CD8-positive, alpha-beta memory T cell (primary cell): Measurements from ENCODE around the gene PITPNC1. TPM values are rescaled to one million over a fixed set of nuclear protein-coding genes. Genes with fewer than 3 reads are reported as not detected.
A peak's percentile ranks its signal among the peaks of the same experiment; 100 is the strongest.
"Not testable (repeated sequence)": the region's sequence is repeated elsewhere in the genome, so short reads cannot be mapped to it uniquely, and the experiment has no call there.

Experiments used
- CTCF ChIA-PET: fragments of 350-600 bp; sonication (Branson Sonifier 250); formaldehyde crosslinking; loops from one replicate; lab custom pipeline; 2021; ENCODE audit warnings: antibody characterized with exemption; lab: Charles Lee
- POLR2A ChIA-PET: fragments of 350-600 bp; sonication (Branson Sonifier 250); formaldehyde crosslinking; loops from one replicate; lab custom pipeline; 2021; ENCODE audit warnings: antibody characterized with exemption; lab: Charles Lee
- DNase-seq, 5 donors: peaks; one replicate each; pipeline versions ENCODE4 v3.0.0 to v3.0.0-alpha.2; 2020 to 2022; ENCODE audit warnings: mixed read lengths in 1 of 5
- H3K27ac ChIP-seq: one replicate; pipeline ENCODE4 v1.7.0; 2013; ENCODE audit warnings: low read depth, mild to moderate bottlenecking, low read length, moderate library complexity
- H3K27me3 ChIP-seq: 2 replicates; pipeline ENCODE4 v1.7.0; 2013; ENCODE audit warnings: low read length, mild to moderate bottlenecking; ENCODE audit not compliant: insufficient read depth, poor library complexity, severe bottlenecking
- H3K36me3 ChIP-seq: 2 replicates; pipeline ENCODE4 v1.7.0; 2013; ENCODE audit warnings: mild to moderate bottlenecking, low read length, moderate library complexity; ENCODE audit not compliant: insufficient read depth
- H3K4me1 ChIP-seq: 2 replicates; pipeline ENCODE4 v1.7.0; 2013; ENCODE audit warnings: mild to moderate bottlenecking, low read length, moderate library complexity; ENCODE audit not compliant: insufficient read depth
- H3K4me3 ChIP-seq: 2 replicates; pipeline ENCODE4 v1.7.0; 2013; ENCODE audit warnings: mild to moderate bottlenecking, low read length
- H3K9me3 ChIP-seq: 2 replicates; pipeline ENCODE4 v1.7.0; 2013; ENCODE audit warnings: mild to moderate bottlenecking, low read length
- H3K27ac Mint-ChIP-seq, 8 donors: one replicate each; pipeline ENCODE4 v1.8.0; 2020 to 2021; ENCODE audit warnings: mixed read lengths in 8 of 8, mild to moderate bottlenecking in 6 of 8, inconsistent platforms in 3 of 8, moderate library complexity in 3 of 8
- H3K27me3 Mint-ChIP-seq, 2 donors: one replicate each; pipeline ENCODE4 v1.8.0; 2020 to 2021; ENCODE audit warnings: mixed read lengths in 2 of 2, mild to moderate bottlenecking in 1 of 2, moderate library complexity in 1 of 2
- H3K36me3 Mint-ChIP-seq, 3 donors: one replicate each; pipeline ENCODE4 v1.8.0; 2020 to 2021; ENCODE audit warnings: mixed read lengths in 3 of 3, inconsistent platforms in 1 of 3, mild to moderate bottlenecking in 1 of 3
- H3K4me1 Mint-ChIP-seq, 3 donors: one replicate each; pipeline ENCODE4 v1.8.0; 2020 to 2021; ENCODE audit warnings: mixed read lengths in 3 of 3, inconsistent platforms in 1 of 3, mild to moderate bottlenecking in 1 of 3
- H3K4me3 Mint-ChIP-seq, 7 donors: one replicate each; pipeline ENCODE4 v1.8.0; 2020 to 2021; ENCODE audit warnings: mixed read lengths in 7 of 7, mild to moderate bottlenecking in 6 of 7, moderate library complexity in 4 of 7, inconsistent platforms in 2 of 7
- H3K9me3 Mint-ChIP-seq, 5 donors: one replicate each; pipeline ENCODE4 v1.8.0; 2020 to 2022; ENCODE audit warnings: mixed read lengths in 5 of 5, mild to moderate bottlenecking in 3 of 5, moderate library complexity in 2 of 5, inconsistent platforms in 1 of 5
- polyA plus RNA-seq: library from polyadenylated mRNA; unstranded; fragments of 300-500 nt; fragmentation: Illumina TruSeq; gene quantifications from one replicate; pipeline ENCODE4 v1.2.3, GENCODE V29; 2021
- total RNA-seq, 2 experiments: library from RNA; stranded (reverse); gene quantifications; one replicate each; pipeline ENCODE4 v1.2.3, GENCODE V29; 2021

PITPNC1 gene
- total and polyA plus RNA-seq, 3 experiments from 2014 or later = 43.1 to 163 (median 45.1) TPM

DNA sequence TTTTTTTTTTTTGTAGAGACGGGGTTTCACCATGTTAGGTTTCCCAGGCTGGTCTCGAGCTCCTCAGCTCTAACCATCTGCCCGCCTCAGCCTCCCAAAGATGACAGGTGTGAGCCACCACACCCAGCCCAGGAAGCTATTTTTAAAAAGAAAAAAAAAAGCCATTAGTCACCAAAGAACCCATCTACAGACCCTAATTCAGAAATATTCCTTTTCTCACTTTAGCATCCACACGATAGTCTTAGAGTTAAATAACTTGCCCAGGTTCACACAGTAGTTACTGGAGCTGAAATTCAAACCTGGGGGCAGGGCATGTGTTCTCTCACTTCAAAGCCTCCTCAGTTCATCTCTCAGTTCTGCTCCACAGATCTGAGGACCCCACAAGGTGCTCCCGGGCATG is 270.4 kb downstream of the PITPNC1 start:
- Histone ChIP-seq H3K4me1 (no peaks in the 10 kb centered on the region), H3K36me3 (no peaks in the 10 kb centered on the region), H3K4me3 (no peak overlapping the region), H3K9me3 (no peaks in the 10 kb centered on the region), H3K27me3 (no peaks in the 10 kb centered on the region), H3K27ac (no peak overlapping the region)
- Mint-ChIP-seq H3K36me3 (peaks cover 0 to 47% (median 5%) of the 10 kb centered on the region in 3 donors), H3K9me3 (no peaks in the 10 kb centered on the region), H3K4me3 (no peak overlapping the region), H3K27ac (peak overlapping the region; percentile 29 to 78 (median 66)), H3K27me3 (no peaks in the 10 kb centered on the region), H3K4me1 (peaks cover 28 to 70% (median 35%) of the 10 kb centered on the region in 3 donors)
- CTCF ChIA-PET = interaction anchor here (1.1 to 1.7 kb wide), 3 partner anchors 18 to 172 kb away, joined by 3 to 4 read pairs (median 4); no protein-coding TSS in a partner anchor
- POLR2A ChIA-PET = interaction anchor here (0.6 kb wide), 1 partner anchor 13 kb away, joined by 6 read pairs; no protein-coding TSS in a partner anchor
- no peak for DNase-seq

DNA sequence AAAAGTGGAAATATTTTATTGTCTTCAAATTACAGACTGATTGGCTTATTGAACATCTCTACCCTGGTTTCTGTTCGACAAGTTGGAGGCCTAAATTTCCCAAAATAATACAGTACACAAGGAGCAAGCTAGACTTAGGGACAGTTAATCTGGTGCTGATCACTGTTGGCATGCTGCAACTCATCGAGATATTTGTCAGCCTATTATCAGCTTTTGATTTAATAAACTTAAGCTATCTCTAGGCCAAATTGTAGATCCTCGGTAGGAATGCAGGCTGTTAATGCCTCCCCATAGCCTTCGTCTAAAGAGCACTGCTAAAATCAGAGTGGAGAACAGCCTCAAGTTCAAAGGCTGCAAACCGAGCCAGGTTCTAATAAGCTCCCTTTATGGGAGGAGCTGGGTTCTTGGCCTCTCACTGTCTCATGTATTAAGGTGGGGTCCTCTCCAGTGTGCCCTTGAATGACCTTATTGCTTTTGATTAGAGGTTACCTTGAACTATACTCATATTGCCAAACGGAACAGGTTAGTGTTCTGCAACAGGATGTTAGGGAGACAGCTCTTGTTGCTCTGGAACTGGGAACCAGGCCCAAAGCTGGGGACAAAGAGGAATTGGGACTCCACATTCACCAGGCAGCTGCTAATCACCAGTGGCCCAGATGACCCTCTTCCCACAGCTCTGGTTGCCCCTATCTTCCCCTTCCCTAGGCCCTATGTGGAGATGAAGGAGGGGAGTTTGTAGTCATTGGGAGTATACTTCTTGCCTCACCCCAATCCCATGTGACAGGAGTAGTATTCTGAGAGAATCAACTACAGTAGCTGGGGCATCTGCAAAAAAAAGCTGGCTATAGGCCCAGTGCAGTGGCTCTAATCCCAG is 271.2 kb downstream of the PITPNC1 start:
- H3K9me3 ChIP-seq = no peaks in the 10 kb centered on the region
- no peak for DNase-seq
- H3K4me1 ChIP-seq = no peaks in the 10 kb centered on the region
- H3K36me3 ChIP-seq = no peaks in the 10 kb centered on the region
- peaks cover 0 to 50% (median 11%) of the 10 kb centered on the region in 3 donors for H3K36me3 Mint-ChIP-seq
- peak overlapping the region in 7 of 8 donors; percentile 5 to 75 (median 70) for H3K27ac Mint-ChIP-seq
- ChIA-PET POLR2A (no interaction called here), CTCF (interaction anchor here (1.1 to 1.7 kb wide), 5 partner anchors 11 to 289 kb away, joined by 3 to 6 read pairs (median 4); no protein-coding TSS in a partner anchor)
- H3K4me3 ChIP-seq = no peak overlapping the region
- H3K27me3 ChIP-seq = no peaks in the 10 kb centered on the region
- H3K27ac ChIP-seq = no peak overlapping the region
- no peaks in the 10 kb centered on the region for H3K9me3 Mint-ChIP-seq
- H3K4me3 Mint-ChIP-seq = peak overlapping the region in 1 of 7 donors; percentile 70
- peaks cover 0 to 2% of the 10 kb centered on the region in 2 donors for H3K27me3 Mint-ChIP-seq
- peaks cover 30 to 75% (median 35%) of the 10 kb centered on the region in 3 donors for H3K4me1 Mint-ChIP-seq

DNA sequence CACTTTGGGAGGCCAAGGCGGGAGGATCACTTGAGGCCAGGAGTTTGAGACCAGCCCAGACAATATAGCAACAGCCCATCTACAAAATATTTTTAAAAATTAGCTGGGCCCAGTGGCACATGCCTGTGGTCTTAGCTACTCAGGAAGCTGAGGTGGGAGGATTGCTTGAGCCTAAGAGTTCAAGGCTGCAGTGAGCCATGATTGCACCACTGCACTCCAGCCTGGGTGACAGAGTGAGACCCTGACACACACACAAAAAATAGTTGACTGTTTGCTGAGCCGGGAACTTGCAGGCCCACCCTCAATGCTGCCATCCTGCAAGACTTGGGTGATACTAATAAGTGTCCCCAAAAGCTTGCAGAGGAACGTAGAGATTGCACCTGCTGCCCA is 271.8 kb downstream of the PITPNC1 start:
- H3K4me3 ChIP-seq, H3K27ac ChIP-seq, POLR2A ChIA-PET, H3K27me3 Mint-ChIP-seq, H3K4me1 ChIP-seq, H3K9me3 Mint-ChIP-seq, DNase-seq, H3K36me3 ChIP-seq, H3K9me3 ChIP-seq, H3K27me3 ChIP-seq: not testable (repeated sequence)
- Mint-ChIP-seq H3K4me1 (peaks cover 32 to 79% (median 39%) of the 10 kb centered on the region in 3 donors), H3K27ac (peak overlapping the region in 7 of 8 donors; percentile 5 to 71 (median 55)), H3K36me3 (peaks cover 0 to 51% (median 10%) of the 10 kb centered on the region in 3 donors), H3K4me3 (peak overlapping the region in 2 of 7 donors; percentile 17 to 32)
- CTCF ChIA-PET = interaction anchor here (1.2 to 1.7 kb wide), 3 partner anchors 11 to 290 kb away, joined by 3 to 6 read pairs (median 4); no protein-coding TSS in a partner anchor

DNA sequence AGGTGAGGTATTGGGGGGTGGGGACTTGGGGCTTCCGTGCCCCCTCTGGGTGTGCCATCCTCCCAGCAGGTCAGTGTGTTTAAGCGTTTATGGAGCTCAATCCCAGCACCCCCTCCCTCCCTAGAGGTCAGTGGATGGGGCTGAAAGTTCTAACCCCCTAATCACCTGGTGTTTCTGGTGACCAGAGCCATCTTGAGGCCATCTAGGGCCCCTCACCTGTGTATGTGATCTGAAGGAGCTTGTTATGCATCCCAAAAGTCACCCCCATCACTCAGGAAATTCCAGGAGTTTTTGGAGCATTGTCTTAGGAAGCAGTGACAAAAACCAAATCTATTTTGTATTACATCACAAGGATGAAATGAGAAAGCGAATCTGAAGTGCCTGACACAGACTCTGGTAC is 272.8 kb downstream of the PITPNC1 start:
- peaks cover 0 to 53% (median 8%) of the 10 kb centered on the region in 3 donors for H3K36me3 Mint-ChIP-seq
- Histone ChIP-seq H3K36me3 (no peaks in the 10 kb centered on the region), H3K4me1 (no peaks in the 10 kb centered on the region), H3K9me3 (no peaks in the 10 kb centered on the region), H3K4me3 (no peak overlapping the region), H3K27me3 (no peaks in the 10 kb centered on the region), H3K27ac (no peak overlapping the region)
- CTCF ChIA-PET = interaction anchor here (1.1 to 1.2 kb wide), 2 partner anchors 278 to 291 kb away, joined by 3 read pairs; no protein-coding TSS in a partner anchor
- H3K27me3 Mint-ChIP-seq = peaks cover 0 to 2% of the 10 kb centered on the region in 2 donors
- H3K4me3 Mint-ChIP-seq = peak overlapping the region in 1 of 7 donors; percentile 66
- POLR2A ChIA-PET = interaction anchor here (0.5 kb wide), 1 partner anchor 310 kb away, joined by 4 read pairs; no protein-coding TSS in a partner anchor
- DNase-seq = no peak
- peak overlapping the region in 4 of 8 donors; percentile 37 to 83 (median 60) for H3K27ac Mint-ChIP-seq
- peaks cover 36 to 83% (median 39%) of the 10 kb centered on the region in 3 donors for H3K4me1 Mint-ChIP-seq
- H3K9me3 Mint-ChIP-seq = no peaks in the 10 kb centered on the region

DNA sequence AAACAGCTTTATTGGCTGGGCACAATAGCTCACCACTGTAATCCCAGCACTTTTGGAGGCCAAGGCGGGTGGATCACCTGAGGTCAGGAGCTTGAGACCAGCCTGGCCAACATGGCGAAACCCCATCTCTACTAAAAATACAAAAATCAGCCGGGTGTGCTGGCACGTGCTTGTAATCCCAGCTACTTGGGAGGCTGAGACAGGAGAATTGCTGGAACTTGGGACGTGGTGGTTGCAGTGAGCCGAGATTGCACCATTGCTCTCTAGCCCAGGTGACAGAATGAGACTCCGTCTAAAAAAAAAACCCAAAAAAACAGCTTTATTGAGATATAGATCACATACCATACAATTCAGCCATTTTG is 274.1 kb downstream of the PITPNC1 start:
- H3K4me1 ChIP-seq, H3K27me3 ChIP-seq, POLR2A ChIA-PET, H3K9me3 Mint-ChIP-seq, H3K4me3 ChIP-seq, H3K9me3 ChIP-seq, H3K27me3 Mint-ChIP-seq, DNase-seq, H3K27ac ChIP-seq, H3K36me3 ChIP-seq: not testable (repeated sequence)
- peaks cover 42 to 86% (median 47%) of the 10 kb centered on the region in 3 donors for H3K4me1 Mint-ChIP-seq
- H3K4me3 Mint-ChIP-seq = peak overlapping the region in 3 of 7 donors; percentile 8 to 66 (median 57)
- peaks cover 0 to 53% (median 9%) of the 10 kb centered on the region in 3 donors for H3K36me3 Mint-ChIP-seq
- peak overlapping the region in 3 of 8 donors; percentile 9 to 59 (median 25) for H3K27ac Mint-ChIP-seq
- CTCF ChIA-PET = interaction anchor here (1.1 kb wide), 1 partner anchor 277 kb away, joined by 4 read pairs; no protein-coding TSS in a partner anchor

DNA sequence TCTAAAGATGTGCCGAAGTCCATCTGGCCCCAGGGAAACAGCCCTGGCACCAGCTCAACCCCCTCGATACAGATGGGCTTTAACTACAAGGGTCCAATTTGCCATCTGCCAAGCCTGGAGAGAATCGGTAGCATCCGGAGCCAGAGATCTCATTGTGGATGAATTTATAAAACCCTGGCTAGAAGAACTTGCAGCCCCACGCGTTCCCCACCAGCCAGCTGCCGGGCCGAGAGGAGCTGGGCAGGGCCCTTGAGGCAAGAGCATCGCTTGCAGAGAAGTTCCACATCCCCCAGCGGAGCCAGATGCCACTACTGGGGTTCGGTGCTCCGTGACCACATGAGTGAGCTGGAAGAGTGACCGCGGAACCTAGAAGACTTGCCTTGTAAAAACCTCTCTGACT is 275.4 kb downstream of the PITPNC1 start:
- peaks cover 0 to 55% (median 10%) of the 10 kb centered on the region in 3 donors for H3K36me3 Mint-ChIP-seq
- peaks cover 0 to 2% (median 0%) of the 10 kb centered on the region in 5 donors for H3K9me3 Mint-ChIP-seq
- Histone ChIP-seq H3K36me3 (no peaks in the 10 kb centered on the region), H3K27me3 (no peaks in the 10 kb centered on the region), H3K9me3 (no peaks in the 10 kb centered on the region), H3K27ac (no peak overlapping the region), H3K4me3 (no peak overlapping the region), H3K4me1 (no peaks in the 10 kb centered on the region)
- ChIA-PET POLR2A (no interaction called here), CTCF (no interaction called here)
- no peak for DNase-seq
- peaks cover 47 to 86% (median 53%) of the 10 kb centered on the region in 3 donors for H3K4me1 Mint-ChIP-seq
- H3K27me3 Mint-ChIP-seq = peaks cover 0 to 2% of the 10 kb centered on the region in 2 donors
- peak overlapping the region in 1 of 8 donors; percentile 89 for H3K27ac Mint-ChIP-seq
- no peak overlapping the region for H3K4me3 Mint-ChIP-seq

DNA sequence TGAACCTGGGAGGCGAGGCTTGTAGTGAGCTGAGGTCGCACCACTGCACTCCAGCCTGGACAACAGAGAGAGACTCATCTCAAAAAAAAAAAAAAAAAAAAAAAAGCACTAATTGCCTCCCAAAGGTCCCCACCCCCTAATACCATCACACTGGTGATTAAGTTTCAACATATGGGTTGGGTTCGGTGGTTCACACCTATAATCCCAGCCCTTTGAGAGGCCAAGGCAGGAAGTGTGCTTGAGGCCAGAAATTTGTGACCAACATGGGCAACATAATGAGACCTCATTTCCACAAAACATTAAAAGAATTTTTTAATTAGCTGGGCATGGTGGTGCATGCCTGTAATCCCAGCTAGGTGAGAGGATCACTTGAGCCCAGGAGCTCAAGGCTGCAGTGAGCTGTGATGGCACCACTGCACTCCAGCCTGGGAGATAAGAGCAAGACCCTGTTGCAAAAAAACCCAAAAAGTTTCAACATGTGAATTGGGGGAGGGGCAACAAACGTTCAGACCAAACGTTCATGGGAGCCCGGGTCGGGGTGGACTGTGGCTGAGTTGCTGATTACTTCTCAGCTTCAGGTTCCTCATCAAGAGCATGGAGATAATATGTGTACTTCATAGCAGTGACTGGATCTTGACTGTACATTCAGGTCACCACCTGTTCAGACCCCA is 278.5 kb downstream of the PITPNC1 start:
- H3K4me3 Mint-ChIP-seq = peak overlapping the region in 2 of 7 donors; percentile 12 to 46
- H3K9me3 Mint-ChIP-seq = peaks cover 0 to 4% (median 0%) of the 10 kb centered on the region in 5 donors
- no peaks in the 10 kb centered on the region for H3K27me3 ChIP-seq
- H3K27ac ChIP-seq = no peak overlapping the region
- CTCF ChIA-PET = no interaction called here
- no peaks in the 10 kb centered on the region for H3K9me3 ChIP-seq
- no peaks in the 10 kb centered on the region for H3K36me3 ChIP-seq
- POLR2A ChIA-PET = no interaction called here
- peaks cover 0 to 2% of the 10 kb centered on the region in 2 donors for H3K27me3 Mint-ChIP-seq
- no peak overlapping the region for H3K4me3 ChIP-seq
- DNase-seq = no peak
- H3K4me1 ChIP-seq = no peaks in the 10 kb centered on the region
- H3K27ac Mint-ChIP-seq = peak overlapping the region in 4 of 8 donors; percentile 38 to 81 (median 65)
- peaks cover 40 to 75% (median 51%) of the 10 kb centered on the region in 3 donors for H3K4me1 Mint-ChIP-seq
- peaks cover 5 to 66% (median 22%) of the 10 kb centered on the region in 3 donors for H3K36me3 Mint-ChIP-seq
